Measurements from ENCODE around the gene TRAF4. TPM values are rescaled to one million over a fixed set of nuclear protein-coding genes. Genes with fewer than 3 reads are reported as not detected.
"Not testable (repeated sequence)": the region's sequence is repeated elsewhere in the genome, so short reads cannot be mapped to it uniquely, and the experiment has no call there.

Gene TRAF4
- polyA plus RNA-seq, 4 donors: 101 to 176 (median 126) TPM

DNA sequence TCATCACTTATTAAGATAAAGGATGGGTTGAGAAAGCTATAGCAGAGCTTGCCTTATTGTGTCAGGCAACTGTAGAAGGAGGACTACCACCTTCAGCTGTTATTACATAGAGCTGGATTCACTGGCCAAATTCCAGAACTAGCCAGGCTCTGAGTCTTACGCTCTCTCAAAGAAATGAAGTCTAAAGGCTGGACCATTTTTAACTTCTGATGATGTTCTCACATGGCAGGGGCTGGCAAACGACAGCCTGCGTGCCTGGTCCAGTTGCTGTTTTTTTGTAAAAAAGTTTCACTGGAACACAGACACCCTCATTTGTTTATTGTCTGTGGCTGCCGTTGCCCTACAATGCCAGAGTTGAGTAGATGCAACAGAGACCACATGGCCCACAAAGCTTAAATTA is 21.2 kb downstream of the TRAF4 start:
- no peak for DNase-seq (ENCODE audit: low read depth in 4 of 4, low spot score in 2 of 4)

DNA sequence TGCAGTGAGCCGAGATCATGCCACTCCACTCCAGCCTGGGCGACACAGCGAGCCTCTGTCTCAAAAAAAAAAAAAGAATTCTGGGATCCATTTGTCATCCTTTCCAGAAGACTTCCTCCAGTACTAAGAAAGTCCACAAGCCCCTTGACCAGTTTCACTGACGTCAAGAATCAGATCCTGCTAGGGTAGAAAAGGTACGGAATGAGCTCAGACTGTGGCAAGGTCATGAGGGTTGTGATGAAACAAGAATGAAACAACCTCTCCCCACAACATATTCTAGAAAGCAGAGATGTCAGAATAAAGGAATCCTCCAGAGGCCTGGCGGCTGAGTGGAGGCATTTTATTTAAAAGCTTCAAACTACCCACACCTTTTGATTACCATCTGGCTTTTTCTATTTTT is 29.9 kb downstream of the TRAF4 start:
- DNase-seq (ENCODE audit: low read depth in 4 of 4, low spot score in 2 of 4): no peak

DNA sequence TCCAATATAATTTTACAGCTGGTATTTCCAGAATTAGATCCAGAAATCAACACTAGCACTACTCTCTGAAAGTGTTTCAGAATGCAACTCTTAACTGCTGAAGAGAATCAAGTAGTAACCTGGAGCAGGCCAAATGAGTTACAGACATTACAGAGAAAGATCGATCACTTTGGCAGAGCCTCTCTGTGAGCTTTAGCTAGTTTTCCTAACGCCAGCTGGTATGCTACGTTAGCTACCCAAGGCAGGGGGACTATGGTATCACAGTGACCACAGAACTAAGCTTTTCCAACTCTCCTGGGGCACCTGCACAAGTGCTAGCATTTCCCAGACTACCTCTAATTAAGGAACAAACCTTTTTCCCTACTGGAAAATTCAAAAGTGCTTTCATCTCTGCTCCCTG is 30.4 kb downstream of the TRAF4 start:
- DNase-seq (ENCODE audit: low read depth in 4 of 4, low spot score in 2 of 4): no peak

DNA sequence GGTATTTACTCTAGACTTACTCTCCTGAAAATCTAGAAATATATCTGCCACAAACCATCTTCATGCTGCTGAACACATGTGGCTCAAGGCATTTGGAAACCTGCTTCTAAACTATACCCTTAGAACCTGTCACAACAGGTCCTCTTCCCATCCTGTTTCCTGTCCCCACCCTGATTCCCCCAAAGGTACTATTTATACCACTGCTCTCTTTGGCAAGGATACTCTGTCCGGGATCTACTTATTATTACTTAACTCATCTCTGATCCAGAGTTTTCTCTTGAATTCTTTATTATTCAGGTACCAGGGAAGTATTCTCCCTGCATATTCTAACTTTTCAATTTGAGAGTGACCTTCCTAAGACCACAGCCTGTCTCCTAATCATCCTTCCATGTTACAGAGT is 33.4 kb downstream of the TRAF4 start:
- no peak for DNase-seq (ENCODE audit: low read depth in 4 of 4, low spot score in 2 of 4)

DNA sequence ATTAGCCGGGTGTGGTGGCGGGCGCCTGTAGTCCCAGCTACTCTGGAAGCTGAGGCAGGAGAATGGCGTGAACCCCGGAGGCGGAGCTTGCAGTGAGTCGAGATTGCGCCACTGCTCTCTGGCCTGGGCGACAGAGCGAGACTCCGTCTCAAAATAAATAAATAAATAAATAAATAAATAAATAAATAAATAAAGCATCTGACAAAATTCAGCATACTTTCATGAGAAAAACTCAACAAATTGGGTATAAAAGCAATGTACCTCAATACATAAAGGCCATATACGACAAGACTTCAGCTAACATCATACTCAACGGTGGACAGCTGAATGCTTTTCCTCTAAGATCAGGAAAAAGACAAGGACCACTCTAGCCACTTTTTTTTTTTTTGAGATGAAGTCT is 35.8 kb downstream of the TRAF4 start:
- not testable (repeated sequence) for DNase-seq (ENCODE audit: low read depth in 4 of 4, low spot score in 2 of 4)

DNA sequence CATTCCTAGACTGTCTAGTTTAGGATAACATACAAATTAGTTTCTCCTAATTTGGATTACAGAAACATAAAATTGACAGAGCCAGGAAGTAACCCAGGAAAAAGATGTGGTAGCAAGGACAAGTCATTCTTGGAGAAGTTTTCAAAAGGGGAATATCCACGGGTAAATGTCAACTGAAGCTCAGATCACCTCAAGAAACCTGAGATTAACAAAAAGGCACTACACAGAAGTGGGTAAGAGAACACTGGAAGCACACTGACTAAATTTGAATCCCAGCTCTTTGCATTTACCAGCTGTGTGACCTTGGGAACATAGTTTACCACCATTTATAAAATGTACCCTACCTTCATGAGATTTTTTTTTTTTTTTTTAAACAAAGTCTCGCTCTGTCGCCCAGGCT is 39.4 kb downstream of the TRAF4 start:
- no peak for DNase-seq (ENCODE audit: low read depth in 4 of 4, low spot score in 2 of 4)

DNA sequence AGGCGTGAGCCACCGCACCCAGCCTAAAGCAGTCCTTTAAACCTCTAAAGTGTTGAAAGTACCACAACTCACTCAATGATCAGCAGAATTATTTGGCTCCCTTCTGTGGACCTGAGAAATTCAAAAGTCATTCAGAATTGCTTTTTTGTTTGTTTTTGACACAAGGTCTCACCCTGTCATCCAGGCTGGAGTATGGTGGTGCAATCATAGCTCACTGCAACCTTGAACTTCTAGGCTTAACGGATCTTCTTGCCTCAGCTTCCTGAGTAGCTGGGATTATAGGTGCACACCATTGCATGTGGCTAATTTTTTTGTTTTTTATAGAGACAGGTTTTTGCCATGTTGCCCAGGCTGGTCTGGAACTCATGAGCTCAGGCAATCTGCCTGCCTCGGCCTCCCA is 44.3 kb downstream of the TRAF4 start:
- DNase-seq (ENCODE audit: low read depth in 4 of 4, low spot score in 2 of 4): no peak

DNA sequence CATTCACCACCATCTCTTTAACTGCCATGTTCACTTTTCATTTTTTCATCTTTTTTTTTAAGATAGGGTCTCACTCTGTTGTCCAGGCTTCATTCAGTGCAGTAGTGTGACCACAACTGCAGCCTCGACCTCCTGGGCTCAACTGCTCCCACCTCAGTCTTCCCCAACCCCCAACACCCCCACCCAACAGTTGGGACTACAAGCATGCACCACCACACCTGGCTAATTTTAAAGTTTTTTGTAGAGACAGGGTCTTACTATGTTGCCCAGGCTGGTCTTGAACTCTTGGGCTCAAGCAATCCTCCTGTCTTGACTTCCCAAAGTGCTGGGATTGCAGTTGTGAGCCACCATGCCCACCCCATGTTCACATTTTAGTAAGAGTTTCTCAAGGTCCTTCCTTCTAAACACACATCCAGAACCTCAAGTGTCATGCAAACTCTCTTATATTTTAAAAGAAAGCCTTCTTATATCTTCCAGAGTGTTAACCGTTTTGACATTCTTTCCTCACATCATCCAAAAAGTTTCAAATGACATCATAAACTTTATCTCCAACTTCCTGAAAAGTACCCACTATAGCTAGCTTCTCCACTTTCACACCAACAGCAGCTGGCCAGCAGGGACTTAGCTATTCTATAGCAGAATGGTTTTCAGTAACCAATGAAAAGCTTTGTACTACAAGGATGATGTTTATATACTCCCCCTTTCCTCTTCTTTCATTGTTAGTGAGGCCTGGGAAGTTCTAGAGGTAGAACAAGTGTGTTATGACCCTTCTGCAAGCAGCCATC is 49.3 kb downstream of the TRAF4 start:
- DNase-seq (ENCODE audit: low read depth in 4 of 4, low spot score in 2 of 4): no peak

DNA sequence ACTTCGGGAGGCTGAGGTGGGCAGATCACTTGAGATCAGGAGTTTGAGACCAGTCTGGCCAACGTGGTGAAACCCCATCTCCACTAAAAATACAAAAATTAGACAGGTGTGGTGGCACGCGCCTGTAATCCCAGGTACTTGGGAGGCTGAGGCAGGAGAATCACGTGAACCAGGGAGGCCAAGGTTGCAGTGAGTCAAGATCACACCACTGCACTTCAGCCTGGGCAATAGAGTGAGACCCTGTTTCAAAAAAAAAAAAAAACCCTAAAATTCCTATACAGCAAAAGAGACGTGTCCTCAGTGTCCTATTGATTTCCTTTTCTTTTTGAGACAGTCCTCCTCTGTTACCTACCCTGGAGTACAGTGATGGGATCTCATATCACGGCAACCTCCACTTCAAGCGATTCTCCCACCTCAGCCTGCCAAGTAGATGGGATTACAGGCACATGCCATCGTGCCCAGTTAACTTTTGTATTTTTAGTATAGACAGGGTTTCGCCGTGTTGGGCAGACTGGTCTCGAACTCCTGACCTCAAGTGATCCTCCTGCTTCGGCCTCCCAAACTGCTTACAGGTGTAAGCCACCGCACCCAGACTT is 51.1 kb downstream of the TRAF4 start:
- not testable (repeated sequence) for DNase-seq (ENCODE audit: low read depth in 4 of 4, low spot score in 2 of 4)

DNA sequence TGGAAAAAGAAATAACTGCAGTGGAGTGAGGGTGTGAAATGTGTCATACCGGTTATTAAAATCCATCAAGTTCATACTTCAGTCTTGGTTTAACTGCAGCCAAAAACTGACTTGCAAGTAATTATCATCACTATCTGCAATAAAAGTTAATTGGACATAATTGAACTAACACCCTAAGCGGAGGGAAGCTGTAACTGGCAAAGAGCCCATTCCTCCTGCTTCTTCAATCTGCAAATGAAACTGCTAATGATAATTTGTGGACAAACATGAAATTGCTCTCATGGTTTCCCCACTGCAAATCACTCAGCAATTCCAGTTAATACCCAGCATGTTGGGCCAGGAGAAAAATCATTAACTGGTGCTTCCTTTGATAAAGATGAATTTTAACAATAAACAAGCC is 52.3 kb downstream of the TRAF4 start:
- DNase-seq (ENCODE audit: low read depth in 4 of 4, low spot score in 2 of 4): no peak

Other genes with a start within 250 kb of the TRAF4 start
- gene FOXN1, start 237.7 kb upstream of the TRAF4 start, polyA plus RNA-seq (ENCODE audit: insufficient read length in 4 of 4): under 1 TPM; 0.33 to 0.81 (median 0.56) TPM
- 10 to 100 TPM; 55.6 to 79.7 (median 65.4) TPM for gene UNC119, start 191.4 kb upstream of the TRAF4 start, polyA plus RNA-seq (ENCODE audit: insufficient read length in 4 of 4)
- gene PIGS, start 172.5 kb upstream of the TRAF4 start, polyA plus RNA-seq (ENCODE audit: insufficient read length in 4 of 4): 100 to 1,000 TPM in 2 of 4 donors, 10 to 100 TPM in 2; 91.2 to 103 (median 95.8) TPM
- gene ALDOC, start 167.1 kb upstream of the TRAF4 start, polyA plus RNA-seq (ENCODE audit: insufficient read length in 4 of 4): 10 to 100 TPM; 17.7 to 31.4 (median 24.6) TPM
- gene SPAG5, start 145.0 kb upstream of the TRAF4 start, polyA plus RNA-seq (ENCODE audit: insufficient read length in 4 of 4): 10 to 100 TPM; 41.8 to 71.2 (median 53.9) TPM
- 10 to 100 TPM in 2 of 4 donors, 1 to 10 TPM in 2; 4.5 to 34.0 (median 16.9) TPM for gene RSKR, start 129.8 kb upstream of the TRAF4 start, polyA plus RNA-seq (ENCODE audit: insufficient read length in 4 of 4)
- gene BLTP2, start 98.9 kb upstream of the TRAF4 start, polyA plus RNA-seq (ENCODE audit: insufficient read length in 4 of 4): 100 to 1,000 TPM in 2 of 4 donors, 10 to 100 TPM in 2; 75.2 to 106 (median 93.5) TPM
- 10 to 100 TPM; 72.7 to 88.1 (median 82.7) TPM for gene SDF2, start 82.1 kb upstream of the TRAF4 start, polyA plus RNA-seq (ENCODE audit: insufficient read length in 4 of 4)
- gene SUPT6H, start 81.8 kb upstream of the TRAF4 start, polyA plus RNA-seq (ENCODE audit: insufficient read length in 4 of 4): 10 to 100 TPM; 63.1 to 83.7 (median 74.1) TPM
- gene PROCA1, start 32.1 kb upstream of the TRAF4 start, polyA plus RNA-seq (ENCODE audit: insufficient read length in 4 of 4): 10 to 100 TPM in 1 of 4 donors, 1 to 10 TPM in 3; 4.3 to 12.9 (median 7.9) TPM
- gene RAB34, start 26.1 kb upstream of the TRAF4 start, polyA plus RNA-seq (ENCODE audit: insufficient read length in 4 of 4): 100 to 1,000 TPM; 169 to 203 (median 186) TPM
- gene RPL23A, start 24.0 kb upstream of the TRAF4 start, polyA plus RNA-seq (ENCODE audit: insufficient read length in 4 of 4): 1,000 to 10,000 TPM in 2 of 4 donors, 100 to 1,000 TPM in 2; 742 to 1,048 (median 924) TPM
- gene TLCD1, start 17.8 kb upstream of the TRAF4 start, polyA plus RNA-seq (ENCODE audit: insufficient read length in 4 of 4): 10 to 100 TPM; 14.3 to 20.1 (median 17.9) TPM
- gene NEK8, start 15.2 kb upstream of the TRAF4 start, polyA plus RNA-seq (ENCODE audit: insufficient read length in 4 of 4): 10 to 100 TPM in 2 of 4 donors, 1 to 10 TPM in 2; 6.2 to 13.8 (median 10.2) TPM
- gene FAM222B, start 98.8 kb downstream of the TRAF4 start, polyA plus RNA-seq (ENCODE audit: insufficient read length in 4 of 4): 10 to 100 TPM; 20.1 to 26.2 (median 20.8) TPM
- 10 to 100 TPM; 60.2 to 76.2 (median 69.0) TPM for gene ERAL1, start 111.0 kb downstream of the TRAF4 start, polyA plus RNA-seq (ENCODE audit: insufficient read length in 4 of 4)
- gene FLOT2, start 153.7 kb downstream of the TRAF4 start, polyA plus RNA-seq (ENCODE audit: insufficient read length in 4 of 4): 100 to 1,000 TPM in 2 of 4 donors, 10 to 100 TPM in 2; 84.9 to 107 (median 96.9) TPM
- 10 to 100 TPM; 13.2 to 18.0 (median 15.2) TPM for gene DHRS13, start 159.1 kb downstream of the TRAF4 start, polyA plus RNA-seq (ENCODE audit: insufficient read length in 4 of 4)
- 10 to 100 TPM; 41.2 to 66.9 (median 50.8) TPM for gene PHF12, start 207.5 kb downstream of the TRAF4 start, polyA plus RNA-seq (ENCODE audit: insufficient read length in 4 of 4)

All from left renal cortex interstitium (tissue), 4 donors.